ENCODE measurements around the gene MRPS22.

MRPS22 gene

GRCh38 chr3:139319428-139320402, 24.1 kb upstream of the MRPS22 start:
- H3K27me3 ChIP-seq (ENCODE audit: insufficient read depth, low read length, poor library complexity): peaks cover 6% of the 10 kb centered on the region
- no peak overlapping the region for H3K4me2 ChIP-seq (ENCODE audit: insufficient read depth, low read length)
- H3K36me3 ChIP-seq (ENCODE audit: insufficient read depth, low read length): no peaks in the 10 kb centered on the region
- no peak overlapping the region for H3K9ac ChIP-seq (ENCODE audit: low read depth, low read length)
- no peaks in the 10 kb centered on the region for H3K79me2 ChIP-seq (ENCODE audit: insufficient read depth, low read length)
- TF ChIP-seq EZH2 (IDR thresholded peaks at IDR 0.05; ENCODE audit: borderline replicate concordance, low read depth, low read length, severe bottlenecking): no peak
- TF ChIP-seq, protein P1, sequence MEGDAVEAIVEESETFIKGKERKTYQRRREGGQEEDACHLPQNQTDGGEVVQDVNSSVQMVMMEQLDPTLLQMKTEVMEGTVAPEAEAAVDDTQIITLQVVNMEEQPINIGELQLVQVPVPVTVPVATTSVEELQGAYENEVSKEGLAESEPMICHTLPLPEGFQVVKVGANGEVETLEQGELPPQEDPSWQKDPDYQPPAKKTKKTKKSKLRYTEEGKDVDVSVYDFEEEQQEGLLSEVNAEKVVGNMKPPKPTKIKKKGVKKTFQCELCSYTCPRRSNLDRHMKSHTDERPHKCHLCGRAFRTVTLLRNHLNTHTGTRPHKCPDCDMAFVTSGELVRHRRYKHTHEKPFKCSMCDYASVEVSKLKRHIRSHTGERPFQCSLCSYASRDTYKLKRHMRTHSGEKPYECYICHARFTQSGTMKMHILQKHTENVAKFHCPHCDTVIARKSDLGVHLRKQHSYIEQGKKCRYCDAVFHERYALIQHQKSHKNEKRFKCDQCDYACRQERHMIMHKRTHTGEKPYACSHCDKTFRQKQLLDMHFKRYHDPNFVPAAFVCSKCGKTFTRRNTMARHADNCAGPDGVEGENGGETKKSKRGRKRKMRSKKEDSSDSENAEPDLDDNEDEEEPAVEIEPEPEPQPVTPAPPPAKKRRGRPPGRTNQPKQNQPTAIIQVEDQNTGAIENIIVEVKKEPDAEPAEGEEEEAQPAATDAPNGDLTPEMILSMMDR (IDR thresholded peaks at IDR 0.05; ENCODE audit: borderline replicate concordance, extremely low read depth, low read length, poor library complexity, severe bottlenecking): peak; percentile 46
- no peak overlapping the region for H2AFZ ChIP-seq (ENCODE audit: low read depth, low read length)
- H4K20me1 ChIP-seq (ENCODE audit: insufficient read depth, low read length): no peaks in the 10 kb centered on the region
- no peaks in the 10 kb centered on the region for H3K9me3 ChIP-seq (ENCODE audit: insufficient read depth, low read length, severe bottlenecking)
- H3K27ac ChIP-seq (ENCODE audit: low read length): no peak overlapping the region
- no peaks in the 10 kb centered on the region for H3K4me1 ChIP-seq (ENCODE audit: insufficient read depth, low read length)
- H3K4me3 ChIP-seq (ENCODE audit: low read depth in 1 of 2, low read length in 2 of 2): no peak overlapping the region
- ATAC-seq (ENCODE audit: insufficient read depth, low read depth) (no peak), DNase-seq (peak; percentile 12)

GRCh38 chr3:139320551-139321309, 23.1 kb upstream of the MRPS22 start:
- H3K27ac ChIP-seq (ENCODE audit: low read length): no peak overlapping the region

DNA sequence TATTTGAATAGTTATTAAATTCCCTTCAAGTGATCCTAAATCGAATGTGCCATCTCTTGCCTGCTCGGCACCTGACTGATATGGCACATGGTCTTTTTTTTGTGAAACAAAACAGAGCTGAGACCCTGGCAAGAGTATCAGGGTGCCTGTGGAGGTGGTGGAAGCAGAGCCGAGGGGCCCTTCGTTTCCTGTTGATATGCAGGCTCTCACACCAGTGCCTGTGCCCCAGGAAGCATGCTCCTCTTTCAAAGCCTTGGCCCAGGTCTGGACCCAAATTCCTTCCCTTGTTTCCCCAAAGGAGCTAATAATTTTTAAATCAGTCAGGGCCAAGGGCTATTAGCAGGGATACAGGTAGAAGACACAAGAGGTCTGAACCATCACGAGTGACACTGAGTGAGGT, 21.5 kb upstream of the MRPS22 start:
- no peak for ATAC-seq (ENCODE audit: insufficient read depth, low read depth)
- no peak overlapping the region for H3K9ac ChIP-seq (ENCODE audit: low read depth, low read length)
- H3K36me3 ChIP-seq (ENCODE audit: insufficient read depth, low read length): no peaks in the 10 kb centered on the region
- no peak overlapping the region for H2AFZ ChIP-seq (ENCODE audit: low read depth, low read length)
- no peaks in the 10 kb centered on the region for H3K79me2 ChIP-seq (ENCODE audit: insufficient read depth, low read length)
- no peaks in the 10 kb centered on the region for H3K4me1 ChIP-seq (ENCODE audit: insufficient read depth, low read length)
- H3K27me3 ChIP-seq (ENCODE audit: insufficient read depth, low read length, poor library complexity): peaks cover 8% of the 10 kb centered on the region
- H3K9me3 ChIP-seq (ENCODE audit: insufficient read depth, low read length, severe bottlenecking): no peaks in the 10 kb centered on the region
- no peak overlapping the region for H3K4me2 ChIP-seq (ENCODE audit: insufficient read depth, low read length)
- no peak for DNase-seq
- H3K4me3 ChIP-seq (ENCODE audit: low read depth in 1 of 2, low read length in 2 of 2): no peak overlapping the region
- H4K20me1 ChIP-seq (ENCODE audit: insufficient read depth, low read length): no peaks in the 10 kb centered on the region
- TF ChIP-seq, protein P1 (IDR thresholded peaks at IDR 0.05; ENCODE audit: borderline replicate concordance, extremely low read depth, low read length, poor library complexity, severe bottlenecking): no peak
- no peak for TF ChIP-seq EZH2 (IDR thresholded peaks at IDR 0.05; ENCODE audit: borderline replicate concordance, low read depth, low read length, severe bottlenecking)
- no peak overlapping the region for H3K27ac ChIP-seq (ENCODE audit: low read length)

More at GRCh38 chr3:139320551-139321309, 23.1 kb upstream of the MRPS22 start:
- H3K9ac ChIP-seq (ENCODE audit: low read depth, low read length): no peak overlapping the region
- no peak for ATAC-seq (ENCODE audit: insufficient read depth, low read depth)
- no peak overlapping the region for H3K4me3 ChIP-seq (ENCODE audit: low read depth in 1 of 2, low read length in 2 of 2)
- peaks cover 6% of the 10 kb centered on the region for H3K27me3 ChIP-seq (ENCODE audit: insufficient read depth, low read length, poor library complexity)
- no peak overlapping the region for H3K4me2 ChIP-seq (ENCODE audit: insufficient read depth, low read length)
- no peak for TF ChIP-seq EZH2 (IDR thresholded peaks at IDR 0.05; ENCODE audit: borderline replicate concordance, low read depth, low read length, severe bottlenecking)
- TF ChIP-seq, protein P1 (IDR thresholded peaks at IDR 0.05; ENCODE audit: borderline replicate concordance, extremely low read depth, low read length, poor library complexity, severe bottlenecking): no peak
- no peaks in the 10 kb centered on the region for H3K79me2 ChIP-seq (ENCODE audit: insufficient read depth, low read length)
- no peaks in the 10 kb centered on the region for H3K4me1 ChIP-seq (ENCODE audit: insufficient read depth, low read length)
- no peak for DNase-seq
- H4K20me1 ChIP-seq (ENCODE audit: insufficient read depth, low read length): no peaks in the 10 kb centered on the region
- no peaks in the 10 kb centered on the region for H3K36me3 ChIP-seq (ENCODE audit: insufficient read depth, low read length)
- H2AFZ ChIP-seq (ENCODE audit: low read depth, low read length): no peak overlapping the region
- no peaks in the 10 kb centered on the region for H3K9me3 ChIP-seq (ENCODE audit: insufficient read depth, low read length, severe bottlenecking)

Measured in DND-41 (cell line).